CD4-positive, alpha-beta T cell treated with Interleukin-6 at 100 ng/mL for 8 hours (primary cell): ENCODE data around the gene ATP9A.
"Not testable (repeated sequence)": the region's sequence is repeated elsewhere in the genome, so short reads cannot be mapped to it uniquely, and the experiment has no call there.

Experiments
- DNase-seq: peaks from one replicate; pipeline ENCODE4 v3.0.0-alpha.2; 2020; ENCODE audit warnings: mixed read lengths, low spot score

The ATP9A gene

GRCh38 chr20:51688600-51689244, 79.5 kb downstream of the ATP9A start:
- no peak for DNase-seq

GRCh38 chr20:51687630-51688029, 80.6 kb downstream of the ATP9A start:
- DNase-seq = no peak

- DNase-seq = no peak
Measured at GRCh38 chr20:51687108-51687507, 81.1 kb downstream of the ATP9A start.

- not testable (repeated sequence) for DNase-seq
Measured at GRCh38 chr20:51685494-51685893, 82.7 kb downstream of the ATP9A start.

GRCh38 chr20:51680067-51680749, 88.0 kb downstream of the ATP9A start:
- DNase-seq = no peak

- no peak for DNase-seq
Measured at GRCh38 chr20:51679254-51679921, 88.8 kb downstream of the ATP9A start.

GRCh38 chr20:51678026-51678697, 90.0 kb downstream of the ATP9A start:
- no peak for DNase-seq

- no peak for DNase-seq
Measured at GRCh38 chr20:51668947-51669346, 99.2 kb downstream of the ATP9A start.

GRCh38 chr20:51668515-51668914, 99.7 kb downstream of the ATP9A start:
- DNase-seq = no peak

GRCh38 chr20:51667491-51667890, 100.7 kb downstream of the ATP9A start:
- DNase-seq = no peak

GRCh38 chr20:51667002-51667408, 101.2 kb downstream of the ATP9A start:
- DNase-seq = no peak

- DNase-seq = no peak
Measured at GRCh38 chr20:51666126-51666525, 102.1 kb downstream of the ATP9A start.

- no peak for DNase-seq
Measured at GRCh38 chr20:51665543-51666118, 102.6 kb downstream of the ATP9A start.

GRCh38 chr20:51661609-51662178, 106.5 kb downstream of the ATP9A start:
- DNase-seq = peak; percentile 55

- DNase-seq = no peak
Measured at GRCh38 chr20:51660672-51661608, 107.2 kb downstream of the ATP9A start.

GRCh38 chr20:51659491-51660050, 108.6 kb downstream of the ATP9A start:
- no peak for DNase-seq

GRCh38 chr20:51656726-51657260, 111.4 kb downstream of the ATP9A start:
- no peak for DNase-seq

- DNase-seq = not testable (repeated sequence)
Measured at GRCh38 chr20:51656089-51656488, 112.1 kb downstream of the ATP9A start.

GRCh38 chr20:51654495-51654894, 113.7 kb downstream of the ATP9A start:
- DNase-seq = no peak

- no peak for DNase-seq
Measured at GRCh38 chr20:51654060-51654459, 114.1 kb downstream of the ATP9A start.
